HG03103 (cell line): Measurements from ENCODE around the gene MSI2.

Experiments used
- ATAC-seq: cut with Tn5 transposase; IDR thresholded peaks from one replicate; pipeline ENCODE4 v1.9.1; 2021; ENCODE audit warnings: low read depth; ENCODE audit not compliant: unreplicated experiment

MSI2 gene

GRCh38 chr17:57582881-57583756 lies 326.8 kb downstream of the MSI2 start:
- ATAC-seq = no peak

GRCh38 chr17:57584050-57584551 lies 327.8 kb downstream of the MSI2 start:
- no peak for ATAC-seq

- no peak for ATAC-seq
Measured at GRCh38 chr17:57585341-57586195, 329.2 kb downstream of the MSI2 start.

- ATAC-seq = no peak
Measured at GRCh38 chr17:57586196-57586740, 329.9 kb downstream of the MSI2 start.

- no peak for ATAC-seq
Measured at GRCh38 chr17:57586742-57587141, 330.4 kb downstream of the MSI2 start.

GRCh38 chr17:57587193-57587969 lies 331.1 kb downstream of the MSI2 start:
- no peak for ATAC-seq

GRCh38 chr17:57588086-57588485 lies 331.8 kb downstream of the MSI2 start:
- ATAC-seq = no peak

GRCh38 chr17:57589151-57590034 lies 333.1 kb downstream of the MSI2 start:
- ATAC-seq = no peak

- no peak for ATAC-seq
Measured at GRCh38 chr17:57593739-57594462, 337.6 kb downstream of the MSI2 start.

- ATAC-seq = no peak
Measured at GRCh38 chr17:57594767-57595166, 338.4 kb downstream of the MSI2 start.

GRCh38 chr17:57595426-57595825 lies 339.1 kb downstream of the MSI2 start:
- ATAC-seq = no peak

GRCh38 chr17:57595947-57596695 lies 339.8 kb downstream of the MSI2 start:
- no peak for ATAC-seq

GRCh38 chr17:57597101-57597500 lies 340.8 kb downstream of the MSI2 start:
- no peak for ATAC-seq

GRCh38 chr17:57597531-57598453 lies 341.5 kb downstream of the MSI2 start:
- ATAC-seq = no peak

GRCh38 chr17:57599271-57600045 lies 343.1 kb downstream of the MSI2 start:
- no peak for ATAC-seq

GRCh38 chr17:57600074-57600473 lies 343.8 kb downstream of the MSI2 start:
- no peak for ATAC-seq
